ENCODE results near the gene INPP5F.

DNA sequence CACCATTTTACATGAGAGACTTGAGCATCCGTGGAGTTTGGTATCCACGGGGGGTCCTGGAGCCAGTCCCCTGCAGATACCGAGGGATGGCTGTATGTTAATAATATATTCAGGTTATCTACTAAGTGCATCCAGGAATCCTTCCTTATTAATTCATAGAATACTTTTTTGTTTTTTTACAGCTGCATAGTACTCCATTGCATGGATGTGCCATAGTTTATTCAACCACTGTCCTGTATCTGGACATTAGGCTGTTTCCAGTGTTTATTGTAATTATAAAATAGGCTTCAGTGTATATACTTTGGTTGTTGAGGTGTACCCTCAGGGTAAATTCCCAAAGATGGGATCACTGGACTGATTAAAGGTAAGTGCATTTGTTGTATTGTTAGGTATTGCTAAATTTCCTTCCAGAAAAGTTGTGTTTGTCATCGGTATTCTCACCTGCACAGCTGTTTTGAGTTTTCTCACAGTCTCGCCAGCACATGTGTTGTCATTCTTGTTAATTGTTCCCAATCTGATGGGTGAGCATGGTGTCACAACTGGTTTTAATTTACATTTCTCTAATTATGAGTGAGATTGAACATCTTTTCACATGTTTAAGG lies 55.1 kb downstream of the INPP5F start:
- TF ChIP-seq CTCF (IDR thresholded peaks at IDR 0.05) (no peak), POLR2A (IDR thresholded peaks at IDR 0.05) (no peak), POLR2AphosphoS5 (IDR thresholded peaks at IDR 0.05) (no peak)

Data from upper lobe of left lung (tissue), 4 donors.